GM19328 (cell line): ENCODE data around the gene MCTP2.

ENCODE experiments used
- ATAC-seq: cut with Tn5 transposase; IDR thresholded peaks from one replicate; pipeline ENCODE4 v1.9.1; 2021; ENCODE audit warnings: mild to moderate bottlenecking, moderate library complexity; ENCODE audit not compliant: unreplicated experiment

MCTP2 gene

DNA sequence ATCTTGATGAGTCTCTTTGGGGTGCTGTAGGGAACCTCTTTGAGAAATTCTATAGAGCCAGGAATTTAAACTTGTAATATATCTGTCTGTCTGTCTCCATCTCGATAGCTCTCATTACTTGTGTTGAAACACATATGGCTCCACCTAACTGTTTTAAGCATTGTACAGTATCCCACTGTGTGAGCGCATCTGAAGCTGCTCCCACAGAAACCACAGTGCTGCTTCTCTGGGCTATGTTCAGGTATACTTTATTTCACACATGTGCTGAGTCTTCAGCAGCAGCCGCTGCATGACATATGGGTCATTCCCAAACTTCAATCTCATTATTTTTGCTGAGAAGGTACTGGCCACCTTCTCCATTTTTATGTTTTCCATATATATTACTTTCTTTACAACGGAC lies 63.9 kb downstream of the MCTP2 start:
- no peak for ATAC-seq

DNA sequence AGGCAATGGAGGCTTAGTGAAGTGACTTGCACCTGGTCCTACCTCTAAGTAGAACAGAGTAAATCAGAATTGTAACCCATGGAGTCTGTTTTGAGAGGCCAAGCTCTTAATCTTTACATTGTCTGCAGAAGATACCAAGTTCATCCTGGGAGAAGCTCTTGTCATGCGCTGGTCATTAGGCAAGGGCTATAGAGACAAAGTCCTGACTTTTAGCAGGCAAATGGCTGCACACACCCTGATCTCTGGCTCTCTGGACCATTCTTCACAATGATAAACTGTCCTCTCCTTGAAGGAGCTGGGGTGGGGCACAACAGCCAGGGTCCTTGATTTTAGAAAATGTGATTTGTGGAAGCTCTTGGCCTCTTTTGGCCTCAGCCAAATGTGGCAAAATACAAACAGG lies 65.4 kb downstream of the MCTP2 start:
- ATAC-seq, result no peak

DNA sequence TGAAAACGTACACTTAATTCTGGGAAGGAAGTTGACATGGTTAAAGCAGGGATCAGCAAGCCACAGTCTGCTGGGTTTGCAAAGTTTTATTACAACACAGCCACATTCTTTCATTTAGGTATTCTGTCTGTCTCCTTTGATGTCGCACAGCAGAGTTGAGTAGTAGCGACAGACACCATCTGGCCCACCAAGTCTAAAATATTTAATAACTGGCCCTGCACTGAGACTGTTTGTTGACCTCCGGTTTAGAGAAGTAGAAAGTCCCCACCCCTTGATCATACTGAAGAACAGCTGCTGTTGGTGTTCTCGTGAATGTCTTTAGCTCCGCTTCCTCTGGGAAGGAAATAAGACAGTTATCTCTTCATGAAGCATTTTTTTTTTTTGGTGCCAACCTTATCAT lies 66.2 kb downstream of the MCTP2 start:
- peak; percentile 55 for ATAC-seq

DNA sequence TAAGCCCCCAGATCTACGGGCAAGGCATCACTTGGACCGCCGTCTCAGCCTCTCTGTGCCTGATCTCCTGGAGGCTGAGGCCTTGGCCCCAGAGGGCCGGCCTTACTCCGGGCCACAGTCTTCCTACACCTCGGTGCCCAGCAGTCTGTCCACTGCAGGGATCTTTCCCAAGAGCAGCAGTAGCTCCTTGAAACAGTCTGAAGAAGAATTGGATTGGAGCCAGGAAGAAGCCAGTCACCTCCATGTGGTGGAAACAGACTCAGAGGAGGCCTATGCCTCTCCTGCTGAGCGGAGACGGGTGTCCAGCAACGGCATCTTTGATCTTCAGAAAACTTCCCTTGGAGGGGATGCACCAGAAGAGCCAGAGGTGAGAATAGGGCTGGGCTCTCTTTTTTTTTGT lies 67.0 kb downstream of the MCTP2 start:
- ATAC-seq, result no peak

DNA sequence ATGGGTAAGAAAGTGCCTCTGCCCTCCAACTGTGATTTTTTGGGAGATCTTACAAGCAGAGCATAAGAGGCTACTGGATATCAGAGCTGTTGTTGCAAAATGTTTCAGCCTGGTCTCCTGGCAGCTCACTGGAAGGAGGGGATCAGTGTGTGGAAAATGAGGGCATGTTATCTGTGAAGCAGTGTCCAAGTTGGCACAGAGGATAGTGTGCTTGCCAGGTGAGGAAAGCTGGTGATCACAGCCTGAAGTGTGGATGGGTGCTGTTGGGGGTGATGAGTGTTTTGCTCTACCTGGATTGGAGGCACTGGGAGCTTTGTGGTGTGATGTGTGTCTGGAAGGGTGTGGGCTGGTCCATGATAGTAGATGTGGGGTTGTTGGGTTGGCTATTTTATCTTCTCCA lies 69.3 kb downstream of the MCTP2 start:
- no peak for ATAC-seq

DNA sequence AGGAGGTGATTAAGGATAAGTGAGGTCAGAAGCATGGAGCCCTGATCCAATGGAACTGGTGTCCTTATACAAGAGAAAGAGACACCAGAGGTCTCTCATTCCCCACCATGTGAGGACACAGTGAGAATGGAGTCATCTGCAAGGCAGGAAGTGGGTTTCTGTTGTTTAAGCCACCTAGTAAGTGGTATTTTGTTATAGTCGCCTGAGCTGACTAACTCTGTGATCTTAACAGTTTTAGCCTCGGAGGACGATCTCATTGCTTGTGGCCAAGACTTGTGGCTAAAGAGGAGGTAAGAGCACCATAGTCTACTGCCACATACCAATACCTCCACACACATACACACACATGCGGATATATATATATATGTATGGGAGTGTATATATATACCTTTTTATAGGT lies 73.8 kb downstream of the MCTP2 start:
- peak; percentile 41 for ATAC-seq

DNA sequence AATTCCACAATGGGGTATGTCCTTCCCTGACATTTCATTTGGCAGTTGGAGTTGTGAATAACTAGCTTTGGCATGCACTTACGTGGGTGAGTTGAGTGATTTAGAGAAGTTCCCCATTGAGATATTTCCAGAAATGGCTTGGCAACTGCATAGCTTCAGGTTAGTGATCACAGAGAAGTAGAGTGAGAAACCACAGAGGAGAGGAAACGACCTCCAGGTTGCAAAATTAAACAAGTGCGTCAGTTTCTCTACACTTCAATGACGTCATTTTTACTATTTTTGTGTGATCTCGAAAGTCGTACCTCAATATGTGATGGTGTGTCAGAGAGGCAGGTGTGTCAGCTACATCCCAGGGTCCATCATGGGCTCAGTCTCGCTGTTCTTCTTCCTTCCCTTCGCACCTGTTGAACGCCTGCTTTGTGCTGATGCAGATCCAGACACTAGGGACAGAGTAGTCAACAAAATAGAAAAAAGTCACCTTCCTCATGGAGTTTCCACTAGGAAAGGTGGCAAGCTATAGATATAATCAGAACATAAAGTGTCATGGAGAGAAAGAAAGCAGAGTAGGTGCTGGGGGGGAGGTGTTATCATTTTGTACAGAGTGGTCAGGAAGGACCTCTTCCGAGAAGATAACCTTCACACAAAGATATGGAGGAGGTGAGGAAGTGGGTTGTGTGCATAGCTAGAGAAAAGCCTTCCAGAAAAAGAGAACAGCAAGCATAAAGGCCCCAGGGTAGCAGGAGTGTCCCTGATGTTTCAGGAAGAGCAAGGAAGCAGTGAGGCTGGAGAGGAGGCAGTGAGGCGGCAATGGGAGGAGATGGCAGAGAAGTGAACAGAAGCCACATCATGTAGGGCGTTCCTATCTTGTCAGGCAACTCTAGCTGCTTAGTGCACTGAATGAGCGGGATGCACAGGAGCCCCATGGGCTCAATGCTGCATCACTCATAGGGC lies 75.6 kb downstream of the MCTP2 start:
- ATAC-seq, result peak; percentile 75

DNA sequence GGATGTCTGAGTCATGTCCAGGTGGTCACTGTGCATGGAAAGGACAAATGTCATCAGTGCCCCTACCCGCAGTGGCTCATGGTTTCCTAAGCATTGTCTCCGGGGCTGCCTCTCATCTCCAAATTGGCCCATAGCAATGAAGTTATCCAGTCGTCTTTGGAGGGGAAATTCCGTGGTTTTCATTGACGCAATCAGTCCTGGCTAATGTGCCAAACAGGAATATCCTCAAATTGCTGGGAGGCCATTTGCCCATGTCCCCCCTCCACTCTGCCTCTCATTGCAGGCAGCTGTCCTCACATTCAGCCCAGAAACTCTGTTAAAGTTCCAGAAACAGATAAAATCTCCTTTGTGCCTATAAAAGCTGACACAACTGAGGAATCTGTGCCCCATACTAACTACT lies 81.6 kb downstream of the MCTP2 start:
- no peak for ATAC-seq

DNA sequence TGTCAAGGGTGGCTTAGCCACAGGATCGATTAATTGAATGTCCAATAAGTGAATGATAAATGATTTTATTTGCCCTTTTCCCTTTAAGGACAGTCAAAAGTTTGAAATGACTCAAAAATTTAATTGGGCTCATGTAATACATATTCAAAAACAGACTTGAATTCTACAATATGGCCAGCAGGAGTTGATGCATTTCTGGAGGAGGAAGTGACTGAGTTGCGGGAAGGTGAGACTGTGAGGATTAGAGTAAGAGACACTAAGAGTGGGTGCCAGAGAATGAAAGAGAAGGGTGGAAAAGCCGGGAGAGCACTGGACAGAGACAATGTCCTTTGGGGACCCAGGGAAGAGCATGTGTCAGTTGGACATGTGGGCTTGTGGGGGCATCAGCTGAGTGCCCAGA lies 83.3 kb downstream of the MCTP2 start:
- ATAC-seq, result no peak

DNA sequence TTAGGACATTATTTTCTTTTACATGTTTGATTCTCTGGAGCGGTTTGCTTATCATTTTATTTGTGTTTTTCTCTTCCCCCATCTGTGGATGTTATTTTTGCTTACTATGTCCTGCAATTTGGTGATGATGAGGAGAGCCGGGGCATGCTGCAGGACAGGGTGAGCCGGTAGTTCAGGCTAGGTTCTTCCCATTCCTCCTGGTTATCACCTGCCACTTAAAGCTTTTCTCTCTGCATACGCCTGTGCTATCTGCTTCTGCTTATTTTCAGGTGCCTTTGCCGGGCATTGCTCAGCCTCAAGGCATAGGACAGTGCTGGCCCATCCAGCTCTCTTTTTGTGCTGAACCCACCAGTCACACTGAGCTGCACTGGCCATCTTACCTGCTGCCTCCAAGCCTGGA lies 85.8 kb downstream of the MCTP2 start:
- no peak for ATAC-seq

DNA sequence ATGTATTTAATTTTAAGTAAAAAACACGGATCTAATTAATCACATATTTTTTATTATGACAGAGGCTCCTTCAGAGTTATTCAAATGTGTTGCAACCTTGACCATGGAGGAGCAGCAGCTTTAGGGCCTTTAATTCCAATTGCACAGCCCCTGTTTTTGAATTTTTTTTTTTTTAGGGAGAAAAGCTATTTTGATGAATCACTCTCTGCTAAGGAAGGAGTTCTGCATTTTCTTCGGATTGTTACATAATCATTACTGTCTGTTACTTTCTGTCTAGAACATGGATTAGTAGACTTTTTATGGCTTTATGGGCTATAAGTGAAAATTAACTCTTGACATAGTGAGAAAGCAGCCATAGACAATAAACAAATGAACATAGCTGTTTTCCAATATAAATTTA lies 90.8 kb downstream of the MCTP2 start:
- no peak for ATAC-seq

DNA sequence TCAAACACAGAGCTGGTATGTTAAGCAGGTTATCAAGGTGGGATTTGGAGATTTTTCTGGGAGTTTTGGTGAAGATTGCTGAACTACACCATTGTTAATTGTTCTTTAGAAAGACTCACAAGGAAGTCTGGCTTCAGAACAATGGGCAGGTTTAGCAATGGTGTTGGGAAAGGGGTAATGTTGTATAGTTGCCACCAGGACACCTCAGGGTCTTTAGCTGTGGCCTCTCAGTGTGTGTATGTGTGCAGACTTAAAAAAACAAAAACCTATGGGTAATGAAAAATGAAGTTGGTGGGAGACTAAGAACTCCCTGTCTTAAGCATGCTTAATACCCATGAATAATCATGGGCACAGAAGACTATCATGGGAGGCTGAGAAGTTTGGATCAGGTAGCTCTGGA lies 91.7 kb downstream of the MCTP2 start:
- no peak for ATAC-seq

DNA sequence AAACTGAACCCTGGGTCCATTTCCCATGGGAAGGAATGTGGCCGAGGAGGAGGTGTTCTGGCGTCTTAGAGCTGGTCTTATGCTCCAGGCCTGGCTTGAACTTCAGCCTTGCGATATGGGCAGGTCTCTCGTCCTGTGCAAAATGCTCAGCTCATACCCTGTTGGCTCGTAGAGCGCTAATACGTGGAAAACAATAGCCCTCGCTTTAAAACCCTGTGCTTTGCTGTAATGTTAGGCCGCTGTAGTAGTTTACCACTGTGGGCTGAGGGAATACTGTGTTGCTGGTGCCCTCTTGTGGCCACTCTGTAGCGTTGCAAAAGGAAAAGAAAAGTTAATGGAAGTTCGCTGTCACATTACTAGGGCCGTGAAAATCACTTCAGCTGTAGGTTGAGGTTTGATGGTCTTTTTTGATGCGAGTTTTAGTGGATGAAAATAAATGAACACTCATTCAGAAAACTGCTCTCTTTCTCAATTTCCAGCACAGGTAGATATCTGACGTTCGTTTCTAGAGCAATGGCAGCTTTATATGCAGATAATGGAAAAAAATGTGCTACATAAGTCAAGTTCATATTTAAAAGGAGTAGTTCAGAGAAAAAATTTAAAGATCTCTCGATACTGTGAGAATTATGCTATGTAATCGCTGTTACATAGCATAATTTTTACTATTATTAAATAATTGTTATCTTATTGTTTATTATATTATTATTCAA lies 92.9 kb downstream of the MCTP2 start:
- ATAC-seq, result peak; percentile 81

DNA sequence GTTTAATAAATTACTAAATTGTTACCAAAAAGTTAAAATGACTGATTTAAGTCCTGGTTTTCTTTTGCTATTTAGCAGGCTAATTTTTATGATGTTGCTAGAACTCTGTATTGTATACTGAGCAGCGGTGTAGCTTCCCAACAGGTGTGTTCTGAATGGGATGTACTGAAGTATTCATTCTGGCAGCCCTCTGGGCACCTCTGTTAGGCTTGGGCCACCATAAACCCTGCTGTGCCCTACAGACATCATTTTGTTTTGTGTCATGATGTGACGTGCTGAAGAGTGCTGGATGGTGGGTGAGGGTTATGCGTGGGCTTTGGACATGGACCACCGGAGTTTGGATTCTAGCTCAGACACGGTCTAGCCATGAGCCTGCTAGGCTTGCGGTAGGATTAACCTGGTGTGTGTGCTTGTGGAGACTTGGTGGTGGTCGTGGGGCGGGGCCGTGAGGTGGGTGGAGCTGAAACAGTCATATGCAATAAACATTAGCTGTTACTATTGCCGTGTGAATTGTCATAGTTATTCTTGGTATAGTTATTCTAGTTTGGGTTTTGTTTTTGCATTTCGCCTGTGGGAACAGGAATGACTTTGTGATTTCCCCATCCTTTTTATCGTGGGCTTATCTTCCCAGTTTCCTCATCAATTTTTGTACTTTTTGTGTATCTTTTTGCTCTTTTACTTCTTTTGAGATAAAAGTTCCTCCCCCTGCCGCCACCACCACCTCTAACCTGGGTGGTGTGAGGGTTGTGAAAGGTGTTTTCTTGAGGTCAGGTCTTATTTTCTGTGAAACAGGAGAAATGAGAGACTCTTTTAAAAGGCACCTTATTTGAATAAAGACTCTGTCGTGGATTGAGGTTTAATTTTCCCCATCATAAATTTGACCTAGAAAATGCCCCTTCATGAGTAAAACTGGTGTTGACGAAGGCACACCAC lies 93.7 kb downstream of the MCTP2 start:
- ATAC-seq, result no peak

DNA sequence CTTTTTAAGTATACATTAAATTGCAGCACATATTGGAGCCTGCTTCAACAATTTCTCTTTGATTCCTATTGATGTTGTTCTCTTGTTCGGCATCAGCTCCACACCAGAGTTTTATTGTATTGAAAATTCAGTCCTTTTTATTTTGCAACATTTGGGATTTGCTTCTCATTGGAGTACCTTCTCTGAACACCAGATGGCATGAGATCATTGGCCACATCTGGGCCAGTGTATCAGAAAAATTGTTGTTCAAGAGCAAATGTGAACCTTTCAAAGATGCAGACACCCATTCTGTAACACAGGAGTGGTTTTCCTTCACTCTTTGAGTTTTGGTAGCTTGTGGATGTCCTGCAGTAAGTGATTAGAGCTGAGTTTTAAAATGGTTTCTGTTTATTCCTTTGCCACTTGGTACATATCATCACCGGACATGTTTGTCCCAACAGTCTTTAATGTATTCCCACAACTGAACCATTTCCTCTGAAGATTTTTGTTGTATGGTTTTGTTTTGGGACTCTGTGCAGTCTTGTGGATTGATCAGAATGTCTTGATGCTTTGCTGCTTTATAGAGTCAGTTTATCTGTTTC lies 96.1 kb downstream of the MCTP2 start:
- ATAC-seq, result no peak

DNA sequence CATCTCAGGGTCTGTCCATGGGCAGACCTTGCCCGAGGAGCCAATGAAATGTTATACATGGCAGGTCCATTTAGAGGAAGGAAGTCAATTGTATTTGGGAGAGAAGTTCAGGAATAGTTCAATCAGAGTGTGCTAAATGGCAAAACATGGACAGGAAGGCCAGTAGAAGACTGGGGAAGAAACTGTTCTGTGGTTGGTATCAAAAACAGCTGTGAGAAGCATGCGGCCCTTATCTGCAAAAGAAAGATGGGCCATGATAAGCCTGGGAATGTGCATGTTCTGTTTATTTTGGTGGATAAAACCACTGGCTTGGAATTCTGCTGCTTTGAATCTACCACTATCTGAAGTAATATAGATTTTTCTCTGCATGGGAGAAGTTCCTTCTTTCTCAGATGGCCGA lies 100.4 kb downstream of the MCTP2 start:
- no peak for ATAC-seq

DNA sequence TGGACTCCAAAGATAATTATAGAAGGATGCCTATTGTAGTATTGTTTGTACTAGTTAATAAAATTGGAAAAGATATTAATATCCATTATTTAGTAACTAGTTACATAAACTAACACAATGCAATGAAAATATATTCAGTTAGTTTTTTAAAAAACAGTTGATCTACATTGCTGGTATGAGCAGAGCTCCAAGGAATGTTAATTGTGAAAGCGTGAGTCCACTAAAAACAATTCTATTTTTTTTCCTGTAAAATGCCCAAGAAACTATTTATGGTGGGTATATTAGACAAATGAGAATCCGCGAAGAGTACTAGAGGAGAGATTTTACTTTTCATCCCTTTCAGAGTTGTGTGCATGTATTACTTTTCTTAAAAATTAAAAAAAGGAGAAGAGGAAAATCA lies 104.3 kb downstream of the MCTP2 start:
- no peak for ATAC-seq

DNA sequence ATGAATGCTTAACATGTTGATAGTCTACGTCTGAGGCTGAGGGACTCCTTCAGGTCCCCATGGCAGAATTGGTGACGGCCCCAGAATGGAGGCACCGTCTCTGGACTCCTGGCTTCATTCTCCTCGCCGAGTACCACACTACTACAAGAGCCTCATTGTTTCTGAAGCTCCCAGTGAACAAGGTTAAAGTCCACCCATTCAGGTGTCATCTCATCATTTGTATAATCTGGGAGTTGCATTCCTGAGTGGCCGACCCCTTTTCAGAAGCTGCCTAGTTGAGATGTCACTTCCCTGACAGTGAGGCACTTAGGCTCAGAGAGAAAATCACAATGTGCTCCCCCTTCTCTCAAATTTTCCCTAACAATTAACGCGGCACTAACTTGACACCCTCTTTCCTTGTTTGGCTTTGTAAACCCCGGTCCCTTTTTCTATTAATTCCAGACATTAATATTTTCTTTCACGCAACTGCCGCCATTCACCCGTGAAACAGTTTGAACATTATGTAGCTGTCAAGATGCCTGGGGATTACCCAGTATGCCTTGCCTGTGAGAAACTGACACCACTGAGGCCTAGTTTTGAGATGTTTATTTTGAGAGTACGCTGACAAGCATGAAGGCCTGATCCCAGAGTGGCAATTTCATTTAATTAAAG lies 105.6 kb downstream of the MCTP2 start:
- no peak for ATAC-seq

DNA sequence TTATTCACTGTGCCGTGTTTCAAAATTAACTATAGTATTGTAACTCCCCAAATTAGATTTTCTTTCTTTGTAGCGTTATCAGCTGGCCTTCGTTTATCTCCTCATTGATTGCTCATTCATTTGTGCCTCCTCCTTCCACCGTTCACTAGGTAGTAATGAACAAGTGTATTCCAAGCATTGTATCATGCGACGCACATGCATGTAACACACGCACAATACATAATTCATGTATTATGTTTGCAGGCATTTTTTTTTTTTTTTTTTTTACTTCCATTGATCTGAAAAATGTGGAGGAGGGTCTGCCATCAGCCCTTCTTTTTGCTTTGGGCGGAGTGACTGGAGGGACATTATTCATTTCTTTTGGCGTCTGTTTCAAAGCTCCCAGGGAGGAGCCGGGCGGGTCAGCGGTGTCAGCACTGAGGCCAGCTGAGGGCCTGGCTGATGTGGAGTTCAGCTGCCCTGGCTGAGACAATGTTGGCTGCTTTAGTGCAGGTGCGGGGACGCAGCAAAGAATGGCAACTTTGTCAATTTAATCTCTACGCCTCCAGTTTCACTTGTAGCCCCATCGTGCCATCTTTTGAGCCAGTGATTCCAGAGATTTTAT lies 107.0 kb downstream of the MCTP2 start:
- ATAC-seq, result no peak

DNA sequence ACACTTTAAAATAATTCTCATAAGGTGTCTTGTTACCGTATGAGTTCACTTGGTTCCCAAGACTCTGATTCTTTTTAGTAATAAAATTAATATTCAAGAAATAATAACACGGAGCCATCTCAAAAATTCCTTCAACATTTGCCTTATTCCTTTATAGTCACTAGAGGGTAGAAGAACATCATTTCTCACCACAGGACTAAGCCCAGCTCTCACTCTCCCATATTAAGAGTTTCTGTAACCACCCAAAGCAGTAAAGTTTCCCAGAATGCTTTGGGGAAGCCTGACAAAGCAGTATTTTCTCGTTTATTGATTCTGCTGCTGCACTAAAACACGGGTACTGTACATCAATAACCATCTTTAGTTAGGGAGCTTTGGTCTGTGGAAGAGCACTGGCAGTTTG lies 114.9 kb downstream of the MCTP2 start:
- no peak for ATAC-seq
